GM12874 (cell line): Measurements from ENCODE around the gene HASPIN.

Source experiments
- CTCF ChIP-seq: IDR thresholded peaks from 2 replicates; pipeline ENCODE4 v1.5.1; 2011; ENCODE audit warnings: low read depth, mild to moderate bottlenecking, control low read depth, low read length, moderate library complexity; ENCODE audit not compliant: insufficient read depth

The HASPIN gene

GRCh38 chr17:3691617-3692067, 32.1 kb upstream of the HASPIN start:
- TF ChIP-seq CTCF, result 0 out of 2 replicates have a peak, but pooled peaks have one; percentile 32

GRCh38 chr17:3692346-3692745, 31.4 kb upstream of the HASPIN start:
- peak; percentile 24; the same call in 1 of the 2 replicates for TF ChIP-seq CTCF

GRCh38 chr17:3693141-3693540, 30.6 kb upstream of the HASPIN start:
- no peak for TF ChIP-seq CTCF

GRCh38 chr17:3693829-3694231, 29.9 kb upstream of the HASPIN start:
- no peak for TF ChIP-seq CTCF

- no peak for TF ChIP-seq CTCF
Measured at GRCh38 chr17:3695129-3695722, 28.5 kb upstream of the HASPIN start.

- TF ChIP-seq CTCF, result no peak
Measured at GRCh38 chr17:3695723-3696411, 27.8 kb upstream of the HASPIN start, which contains the start of gene P2RX5. P2RX5 (minus strand) TSS chr17:3696155; CDS start chr17:3696005, 150 bp downstream.

GRCh38 chr17:3697103-3697476, 26.6 kb upstream of the HASPIN start:
- no peak for TF ChIP-seq CTCF
